SK-N-SH (cell line): ENCODE measurements around the gene PPP6R2. TPM values are rescaled to one million over a fixed set of nuclear protein-coding genes. Genes with fewer than 3 reads are reported as not detected.

Experiments
- CTCF ChIA-PET: fragments of 300-600, 350-600 bp; formaldehyde crosslinking; extraction: SDS; loops from one replicate; lab custom pipeline; 2021; lab: Yijun Ruan, JAX
- POLR2A ChIA-PET: fragments of 350-600 bp; sonication (Branson Sonifier 250); formaldehyde crosslinking; extraction: SDS; loops from one replicate; lab custom pipeline; 2020; ENCODE audit warnings: antibody characterized with exemption, inconsistent platforms; lab: Yijun Ruan, JAX
- DNase-seq: peaks from one replicate; pipeline ENCODE4 v3.0.0; 2012
- H2AFZ ChIP-seq: fragments of 200-600 bp; sonication (generic); 2 replicates; pipeline ENCODE4 v1.8.1; 2016; ENCODE audit warnings: antibody characterized with exemption, mild to moderate bottlenecking, low read depth
- H3F3A ChIP-seq: fragments of 200-600 bp; sonication (generic); replicated peaks from 2 replicates; pipeline ENCODE3; 2016; ENCODE audit warnings: antibody characterized with exemption, mild to moderate bottlenecking; ENCODE audit not compliant: insufficient read depth
- H3K27ac ChIP-seq, 2 experiments: fragments of 200-500 bp in 1 of 2; fragments of 200-600 bp in 1 of 2; sonication (Bioruptor generic) in 1 of 2; sonication (generic), shearing (Covaris generic) in 1 of 2; 2 replicates each; pipeline versions ENCODE4 v1.5.1 to v1.6.1; 2014 to 2016; ENCODE audit warnings: low read depth in 2 of 2, inconsistent platforms in 1 of 2, low read length in 1 of 2, mild to moderate bottlenecking in 1 of 2, mixed read lengths in 1 of 2
- H3K27me3 ChIP-seq: fragments of 200-600 bp; sonication (generic), shearing (Covaris generic); 2 replicates; pipeline ENCODE4 v1.6.1; 2016; ENCODE audit warnings: mixed run types; ENCODE audit not compliant: insufficient read depth
- H3K36me3 ChIP-seq, 2 experiments: fragments of 200-500 bp in 1 of 2; fragments of 200-600 bp in 1 of 2; sonication (Bioruptor generic) in 1 of 2; sonication (generic) in 1 of 2; replicated peaks in 1 of 2; 2 replicates each; pipeline versions ENCODE3 to v1.5.1; 2014 to 2016; ENCODE audit warnings: low read length in 1 of 2, mild to moderate bottlenecking in 1 of 2; ENCODE audit not compliant: insufficient read depth in 2 of 2, control insufficient read depth in 1 of 2
- H3K4me1 ChIP-seq, 2 experiments: fragments of 200-500 bp in 1 of 2; fragments of 200-600 bp in 1 of 2; sonication (Bioruptor generic) in 1 of 2; sonication (generic), shearing (Covaris generic) in 1 of 2; 2 replicates each; pipeline versions ENCODE4 v1.5.1 to v1.6.1; 2014 to 2016; ENCODE audit warnings: low read depth in 1 of 2, low read length in 1 of 2, mixed run types in 1 of 2; ENCODE audit not compliant: insufficient read depth in 2 of 2, control insufficient read depth in 1 of 2
- H3K4me2 ChIP-seq: fragments of 200-600 bp; sonication (generic), shearing (Covaris generic); 2 replicates; pipeline ENCODE4 v1.6.1; 2017; ENCODE audit warnings: mixed run types
- H3K4me3 ChIP-seq, 2 experiments: fragments of 200-500 bp in 1 of 2; fragments of 200-600 bp in 1 of 2; sonication (Bioruptor generic) in 1 of 2; sonication (generic), shearing (Covaris generic) in 1 of 2; 2 replicates each; pipeline versions ENCODE4 v1.5.1 to v1.8.1; 2014 to 2016; ENCODE audit warnings: low read depth in 2 of 2, inconsistent platforms in 1 of 2, low read length in 1 of 2, mild to moderate bottlenecking in 1 of 2, mixed read lengths in 1 of 2, moderate library complexity in 1 of 2
- H3K79me2 ChIP-seq: fragments of 200-600 bp; sonication (generic); 2 replicates; pipeline ENCODE4 v1.8.1; 2017; ENCODE audit warnings: mild to moderate bottlenecking; ENCODE audit not compliant: insufficient read depth
- H3K9ac ChIP-seq: fragments of 200-600 bp; sonication (generic); 2 replicates; pipeline ENCODE4 v1.6.1; 2017; ENCODE audit warnings: mixed run types
- H3K9me2 ChIP-seq: fragments of 200-600 bp; sonication (generic); 2 replicates; pipeline ENCODE4 v1.6.1; 2017; ENCODE audit warnings: mixed run types
- H3K9me3 ChIP-seq: fragments of 200-600 bp; sonication (generic); 2 replicates; pipeline ENCODE4 v1.6.1; 2017; ENCODE audit warnings: mixed run types, mild to moderate bottlenecking, moderate library complexity
- H4K20me1 ChIP-seq: fragments of 200-600 bp; sonication (generic); 2 replicates; pipeline ENCODE4 v1.6.1; 2017; ENCODE audit warnings: mild to moderate bottlenecking, mixed run types; ENCODE audit not compliant: insufficient read depth
- CHD2 ChIP-seq: fragments of 150-350 bp; IDR thresholded peaks from 2 replicates; pipeline ENCODE4 v1.6.1; 2018; ENCODE audit warnings: low read length; ENCODE audit not compliant: partially characterized antibody
- ELF1 ChIP-seq: IDR thresholded peaks from 2 replicates; pipeline ENCODE4 v1.4.0; 2012
- EP300 ChIP-seq, 2 experiments: IDR thresholded peaks; 2 replicates each; pipeline versions ENCODE4 v1.4.0 to v1.6.1; 2012; ENCODE audit warnings: borderline replicate concordance in 1 of 2, low read depth in 1 of 2, low read length in 1 of 2
- EZH2phosphoT487 ChIP-seq: fragments of 200-600 bp; sonication (generic); IDR thresholded peaks from 2 replicates; pipeline ENCODE4 v1.6.1; 2017; ENCODE audit warnings: low read depth, mixed run types, mild to moderate bottlenecking, antibody characterized with exemption, moderate library complexity, borderline replicate concordance
- FOSL2 ChIP-seq: IDR thresholded peaks from 2 replicates; pipeline ENCODE4 v1.4.0; 2012; ENCODE audit warnings: low read depth, mild to moderate bottlenecking, moderate library complexity, borderline replicate concordance
- FOXM1 ChIP-seq: IDR thresholded peaks from 2 replicates; pipeline ENCODE4 v1.4.0; 2012; ENCODE audit warnings: low read depth, mild to moderate bottlenecking
- GATA2 ChIP-seq: sonication (generic); formaldehyde crosslinking; IDR thresholded peaks from 2 replicates; pipeline ENCODE4 v1.5.0; 2020; ENCODE audit warnings: mild to moderate bottlenecking, missing genetic modification reagents
- NFIC ChIP-seq: IDR thresholded peaks from 2 replicates; pipeline ENCODE4 v1.4.0; 2012; ENCODE audit warnings: borderline replicate concordance
- POLR2AphosphoS5 ChIP-seq: IDR thresholded peaks from 2 replicates; pipeline ENCODE4 v1.6.1; 2012; ENCODE audit warnings: low read depth, low read length
- TCF12 ChIP-seq: IDR thresholded peaks from 2 replicates; pipeline ENCODE4 v1.4.0; 2012
- TEAD4 ChIP-seq: IDR thresholded peaks from 2 replicates; pipeline ENCODE4 v1.4.0; 2012; ENCODE audit warnings: mild to moderate bottlenecking, borderline replicate concordance; ENCODE audit not compliant: insufficient read depth
- YY1 ChIP-seq: IDR thresholded peaks from 2 replicates; pipeline ENCODE4 v1.4.0; 2012; ENCODE audit warnings: low read depth, mild to moderate bottlenecking
- WGBS: methylation state at CpG from one replicate; pipeline ENCODE4 v1.1.6; 2017; ENCODE audit warnings: low lambda C conversion rate; 5-methylcytosine and 5-hydroxymethylcytosine counted together
- polyA plus RNA-seq, 3 experiments: library from polyadenylated mRNA; depleted of rRNA; stranded (reverse); fragments of >200 nt; gene quantifications; 2 replicates each; pipeline ENCODE4 v1.2.3, GENCODE V29; 2012
- TF ChIP-seq, protein P1 (sequence below): fragments of 150-350 bp; IDR thresholded peaks from 2 replicates; pipeline ENCODE4 v1.6.1; 2016; ENCODE audit warnings: mild to moderate bottlenecking, low read depth, low read length
- TF ChIP-seq, protein P2 (sequence below): IDR thresholded peaks from 2 replicates; pipeline ENCODE4 v1.6.1; 2012; ENCODE audit warnings: mild to moderate bottlenecking, low read depth, low read length, moderate library complexity
- TF ChIP-seq, protein P3 (sequence below): fragments of 200-600 bp; sonication (generic); IDR thresholded peaks from 2 replicates; pipeline ENCODE4 v1.6.1; 2017; ENCODE audit warnings: antibody characterized with exemption, mild to moderate bottlenecking, moderate library complexity
- TF ChIP-seq, protein P4 (sequence below): IDR thresholded peaks from 2 replicates; pipeline ENCODE4 v1.4.0; 2012; ENCODE audit warnings: low read depth, borderline replicate concordance
- TF ChIP-seq, protein P5 (sequence below): IDR thresholded peaks from 2 replicates; pipeline ENCODE4 v1.4.0; 2012; ENCODE audit warnings: low read depth, borderline replicate concordance

The PPP6R2 gene
- polyA plus RNA-seq, 1 of the 3 experiments (the other 2 are of a cell fraction): 45.7 TPM

DNA sequence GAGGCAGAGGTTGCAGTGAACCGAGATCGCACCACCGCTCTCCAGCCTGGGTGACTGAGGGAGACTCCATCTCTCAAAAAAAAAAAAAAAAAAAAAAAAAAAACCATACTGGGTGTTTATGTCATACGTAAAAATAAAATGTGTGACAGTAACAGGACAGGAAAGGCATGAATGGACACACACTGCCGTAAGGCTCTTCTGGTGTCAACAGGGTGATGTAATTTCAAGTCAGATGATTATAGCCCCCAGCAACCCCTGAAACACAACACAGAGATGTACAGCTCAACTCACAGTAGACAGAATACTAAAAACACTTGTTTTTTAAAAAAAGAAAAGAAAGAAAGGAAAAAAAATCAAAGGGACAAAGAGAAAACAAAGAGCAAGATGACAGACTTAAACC, 109.5 kb downstream of the PPP6R2 start:
- CTCF ChIA-PET: interaction anchor here (0.6 to 1.1 kb wide), 3 partner anchors 9 to 153 kb away, joined by 3 to 4 read pairs (median 3); no protein-coding TSS in a partner anchor
- Histone ChIP-seq H3K9me3 (no peaks in the 10 kb centered on the region), H3K4me3 (no peak overlapping the region), H3K27me3 (no peaks in the 10 kb centered on the region), H3K4me1 (no peaks in the 10 kb centered on the region), H3K4me2 (no peak overlapping the region), H3K9ac (no peak overlapping the region), H2AFZ (no peak overlapping the region), H4K20me1 (no peaks in the 10 kb centered on the region), H3K79me2 (peaks cover 2% of the 10 kb centered on the region; the same call in 1 of the 2 replicates), H3K9me2 (no peaks in the 10 kb centered on the region), H3K36me3 (peaks cover 27 to 31% of the 10 kb centered on the region in 2 experiments), H3F3A (peaks cover 12% of the 10 kb centered on the region), H3K27ac (no peak overlapping the region)
- POLR2A ChIA-PET: no interaction called here
- no peak for TF ChIP-seq FOXM1
- no peak for TF ChIP-seq NFIC
- TF ChIP-seq, protein P1, sequence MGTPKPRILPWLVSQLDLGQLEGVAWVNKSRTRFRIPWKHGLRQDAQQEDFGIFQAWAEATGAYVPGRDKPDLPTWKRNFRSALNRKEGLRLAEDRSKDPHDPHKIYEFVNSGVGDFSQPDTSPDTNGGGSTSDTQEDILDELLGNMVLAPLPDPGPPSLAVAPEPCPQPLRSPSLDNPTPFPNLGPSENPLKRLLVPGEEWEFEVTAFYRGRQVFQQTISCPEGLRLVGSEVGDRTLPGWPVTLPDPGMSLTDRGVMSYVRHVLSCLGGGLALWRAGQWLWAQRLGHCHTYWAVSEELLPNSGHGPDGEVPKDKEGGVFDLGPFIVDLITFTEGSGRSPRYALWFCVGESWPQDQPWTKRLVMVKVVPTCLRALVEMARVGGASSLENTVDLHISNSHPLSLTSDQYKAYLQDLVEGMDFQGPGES: no peak
- TF ChIP-seq FOSL2: no peak
- TF ChIP-seq, protein P2, sequence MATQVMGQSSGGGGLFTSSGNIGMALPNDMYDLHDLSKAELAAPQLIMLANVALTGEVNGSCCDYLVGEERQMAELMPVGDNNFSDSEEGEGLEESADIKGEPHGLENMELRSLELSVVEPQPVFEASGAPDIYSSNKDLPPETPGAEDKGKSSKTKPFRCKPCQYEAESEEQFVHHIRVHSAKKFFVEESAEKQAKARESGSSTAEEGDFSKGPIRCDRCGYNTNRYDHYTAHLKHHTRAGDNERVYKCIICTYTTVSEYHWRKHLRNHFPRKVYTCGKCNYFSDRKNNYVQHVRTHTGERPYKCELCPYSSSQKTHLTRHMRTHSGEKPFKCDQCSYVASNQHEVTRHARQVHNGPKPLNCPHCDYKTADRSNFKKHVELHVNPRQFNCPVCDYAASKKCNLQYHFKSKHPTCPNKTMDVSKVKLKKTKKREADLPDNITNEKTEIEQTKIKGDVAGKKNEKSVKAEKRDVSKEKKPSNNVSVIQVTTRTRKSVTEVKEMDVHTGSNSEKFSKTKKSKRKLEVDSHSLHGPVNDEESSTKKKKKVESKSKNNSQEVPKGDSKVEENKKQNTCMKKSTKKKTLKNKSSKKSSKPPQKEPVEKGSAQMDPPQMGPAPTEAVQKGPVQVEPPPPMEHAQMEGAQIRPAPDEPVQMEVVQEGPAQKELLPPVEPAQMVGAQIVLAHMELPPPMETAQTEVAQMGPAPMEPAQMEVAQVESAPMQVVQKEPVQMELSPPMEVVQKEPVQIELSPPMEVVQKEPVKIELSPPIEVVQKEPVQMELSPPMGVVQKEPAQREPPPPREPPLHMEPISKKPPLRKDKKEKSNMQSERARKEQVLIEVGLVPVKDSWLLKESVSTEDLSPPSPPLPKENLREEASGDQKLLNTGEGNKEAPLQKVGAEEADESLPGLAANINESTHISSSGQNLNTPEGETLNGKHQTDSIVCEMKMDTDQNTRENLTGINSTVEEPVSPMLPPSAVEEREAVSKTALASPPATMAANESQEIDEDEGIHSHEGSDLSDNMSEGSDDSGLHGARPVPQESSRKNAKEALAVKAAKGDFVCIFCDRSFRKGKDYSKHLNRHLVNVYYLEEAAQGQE: no peak
- TF ChIP-seq, protein P3, sequence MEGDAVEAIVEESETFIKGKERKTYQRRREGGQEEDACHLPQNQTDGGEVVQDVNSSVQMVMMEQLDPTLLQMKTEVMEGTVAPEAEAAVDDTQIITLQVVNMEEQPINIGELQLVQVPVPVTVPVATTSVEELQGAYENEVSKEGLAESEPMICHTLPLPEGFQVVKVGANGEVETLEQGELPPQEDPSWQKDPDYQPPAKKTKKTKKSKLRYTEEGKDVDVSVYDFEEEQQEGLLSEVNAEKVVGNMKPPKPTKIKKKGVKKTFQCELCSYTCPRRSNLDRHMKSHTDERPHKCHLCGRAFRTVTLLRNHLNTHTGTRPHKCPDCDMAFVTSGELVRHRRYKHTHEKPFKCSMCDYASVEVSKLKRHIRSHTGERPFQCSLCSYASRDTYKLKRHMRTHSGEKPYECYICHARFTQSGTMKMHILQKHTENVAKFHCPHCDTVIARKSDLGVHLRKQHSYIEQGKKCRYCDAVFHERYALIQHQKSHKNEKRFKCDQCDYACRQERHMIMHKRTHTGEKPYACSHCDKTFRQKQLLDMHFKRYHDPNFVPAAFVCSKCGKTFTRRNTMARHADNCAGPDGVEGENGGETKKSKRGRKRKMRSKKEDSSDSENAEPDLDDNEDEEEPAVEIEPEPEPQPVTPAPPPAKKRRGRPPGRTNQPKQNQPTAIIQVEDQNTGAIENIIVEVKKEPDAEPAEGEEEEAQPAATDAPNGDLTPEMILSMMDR: no peak
- no peak for TF ChIP-seq EP300 (IDR thresholded peaks at IDR 0.05; ENCODE audit: borderline replicate concordance in 1 of 2, low read depth in 1 of 2, low read length in 1 of 2)
- TF ChIP-seq EZH2phosphoT487: no peak
- no peak for TF ChIP-seq YY1
- TF ChIP-seq TEAD4: no peak
- TF ChIP-seq, protein P4, sequence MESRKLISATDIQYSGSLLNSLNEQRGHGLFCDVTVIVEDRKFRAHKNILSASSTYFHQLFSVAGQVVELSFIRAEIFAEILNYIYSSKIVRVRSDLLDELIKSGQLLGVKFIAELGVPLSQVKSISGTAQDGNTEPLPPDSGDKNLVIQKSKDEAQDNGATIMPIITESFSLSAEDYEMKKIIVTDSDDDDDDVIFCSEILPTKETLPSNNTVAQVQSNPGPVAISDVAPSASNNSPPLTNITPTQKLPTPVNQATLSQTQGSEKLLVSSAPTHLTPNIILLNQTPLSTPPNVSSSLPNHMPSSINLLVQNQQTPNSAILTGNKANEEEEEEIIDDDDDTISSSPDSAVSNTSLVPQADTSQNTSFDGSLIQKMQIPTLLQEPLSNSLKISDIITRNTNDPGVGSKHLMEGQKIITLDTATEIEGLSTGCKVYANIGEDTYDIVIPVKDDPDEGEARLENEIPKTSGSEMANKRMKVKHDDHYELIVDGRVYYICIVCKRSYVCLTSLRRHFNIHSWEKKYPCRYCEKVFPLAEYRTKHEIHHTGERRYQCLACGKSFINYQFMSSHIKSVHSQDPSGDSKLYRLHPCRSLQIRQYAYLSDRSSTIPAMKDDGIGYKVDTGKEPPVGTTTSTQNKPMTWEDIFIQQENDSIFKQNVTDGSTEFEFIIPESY: no peak
- TF ChIP-seq GATA2 (CRISPR knock-in tag): no peak
- TF ChIP-seq, protein P5, sequence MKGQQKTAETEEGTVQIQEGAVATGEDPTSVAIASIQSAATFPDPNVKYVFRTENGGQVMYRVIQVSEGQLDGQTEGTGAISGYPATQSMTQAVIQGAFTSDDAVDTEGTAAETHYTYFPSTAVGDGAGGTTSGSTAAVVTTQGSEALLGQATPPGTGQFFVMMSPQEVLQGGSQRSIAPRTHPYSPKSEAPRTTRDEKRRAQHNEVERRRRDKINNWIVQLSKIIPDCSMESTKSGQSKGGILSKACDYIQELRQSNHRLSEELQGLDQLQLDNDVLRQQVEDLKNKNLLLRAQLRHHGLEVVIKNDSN: no peak
- no peak for TF ChIP-seq CHD2
- no peak for TF ChIP-seq ELF1
- no peak for TF ChIP-seq TCF12
- TF ChIP-seq POLR2AphosphoS5: no peak
- 96% methylated on average over 5 of the region's 5 CpGs for WGBS
- DNase-seq: no peak
